CD4-positive, alpha-beta T cell treated with Interleukin-2 at 100 ng/mL for 4 hours (primary cell): ENCODE data around the gene LRP4.

ENCODE experiments used
- DNase-seq: peaks from one replicate; pipeline ENCODE4 v3.0.0-alpha.2; 2020; ENCODE audit warnings: low spot score

Gene LRP4

GRCh38 chr11:46918788-46919513 lies 601 bp upstream of the LRP4 start:
- no peak for DNase-seq

DNA sequence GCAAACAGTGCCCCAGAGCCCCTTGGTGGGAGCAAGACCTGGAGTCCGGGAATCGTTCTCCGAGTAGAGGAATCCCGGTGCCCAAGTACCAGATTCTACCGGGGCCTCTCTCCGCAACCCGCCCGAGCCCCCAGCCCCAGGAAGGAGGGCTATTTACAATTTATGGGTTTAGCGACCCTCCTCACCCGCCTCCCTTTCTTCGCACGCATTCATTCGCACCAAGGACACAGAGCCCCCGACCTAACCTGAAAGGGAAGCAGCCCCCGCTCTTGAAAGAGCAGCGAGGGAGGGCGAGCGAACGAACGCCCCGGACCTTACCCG lies 628 bp downstream of the LRP4 start:
- no peak for DNase-seq

GRCh38 chr11:46917109-46917761 lies 1.1 kb downstream of the LRP4 start:
- DNase-seq = no peak

DNA sequence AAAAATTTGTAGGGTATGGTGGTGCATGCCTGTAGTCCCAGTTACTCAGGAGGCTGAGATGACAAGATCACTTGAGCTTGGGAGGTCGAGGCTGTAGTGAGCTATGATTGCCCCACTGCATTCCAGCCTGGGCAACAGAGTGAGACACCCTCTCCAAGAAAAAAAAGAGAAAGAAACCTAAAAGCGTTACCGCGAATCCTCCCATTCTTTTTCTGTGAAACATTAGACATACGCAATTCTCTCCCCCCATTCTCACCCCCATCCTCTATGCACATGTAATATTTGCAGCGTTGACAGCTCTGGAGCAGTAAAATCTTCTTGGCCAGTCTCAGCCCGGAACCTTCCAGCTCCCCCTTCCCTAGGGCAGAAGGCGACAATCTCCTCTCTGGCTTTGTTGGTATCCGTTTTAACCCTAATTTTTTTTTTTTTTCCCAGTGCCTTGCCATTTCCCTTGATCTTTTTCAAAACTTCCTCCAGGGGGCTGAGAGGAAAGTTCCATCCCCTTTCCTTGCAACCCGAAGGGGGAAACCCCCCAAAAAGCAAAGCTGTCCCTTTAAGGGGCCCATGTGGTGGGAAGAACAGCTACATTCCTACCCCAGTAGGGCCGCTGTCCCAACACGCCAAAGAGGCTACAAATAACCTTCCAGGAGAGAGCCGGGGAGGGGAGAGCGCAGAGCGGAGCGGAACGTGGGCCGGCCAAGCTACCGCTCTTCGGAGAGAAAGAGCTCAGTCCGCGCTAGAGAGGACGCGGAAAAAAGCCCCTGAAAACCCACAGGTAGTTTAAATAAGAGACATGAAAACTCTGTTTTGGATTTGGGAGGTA lies 1.9 kb downstream of the LRP4 start:
- DNase-seq = no peak

DNA sequence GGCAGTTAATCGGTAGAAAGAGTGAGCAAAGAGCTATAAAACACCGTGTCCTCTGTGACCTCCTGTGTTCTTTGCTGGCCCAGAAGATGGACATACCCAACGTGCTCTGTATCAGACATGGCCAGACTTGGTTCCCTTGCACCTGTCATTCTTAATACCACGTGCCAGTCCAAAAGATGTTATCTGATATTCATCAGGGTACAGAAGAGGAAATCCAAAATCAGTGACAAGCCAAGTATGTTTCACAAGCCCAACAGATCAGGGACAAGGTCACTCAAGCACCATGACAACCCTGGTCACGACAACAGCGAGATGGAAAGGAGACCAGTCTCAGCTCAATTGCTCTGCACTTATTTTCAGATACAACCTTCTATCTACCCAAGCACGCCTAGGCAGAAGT lies 3.4 kb downstream of the LRP4 start:
- DNase-seq = no peak

- no peak for DNase-seq
Measured at GRCh38 chr11:46914363-46914762, 4.0 kb downstream of the LRP4 start.

DNA sequence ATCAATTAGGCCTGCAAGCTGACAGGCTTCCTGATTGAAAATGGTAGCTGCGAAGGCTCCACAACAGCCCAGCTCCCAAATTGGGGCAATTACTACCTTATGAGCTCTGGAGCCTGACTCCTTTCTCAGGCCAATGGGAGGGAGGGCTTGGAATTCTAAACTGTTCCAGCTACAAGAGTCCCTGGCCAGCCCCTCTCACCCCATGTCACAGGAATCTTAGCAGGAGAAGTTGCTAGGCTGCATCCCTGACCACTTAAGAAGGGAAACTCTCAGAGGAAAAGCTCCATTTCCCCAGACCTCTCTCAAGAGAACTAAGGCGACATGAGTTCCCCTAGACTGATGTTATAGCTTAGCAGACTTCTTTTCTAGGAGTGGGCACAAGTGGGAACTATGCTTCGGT lies 4.9 kb downstream of the LRP4 start:
- no peak for DNase-seq

DNA sequence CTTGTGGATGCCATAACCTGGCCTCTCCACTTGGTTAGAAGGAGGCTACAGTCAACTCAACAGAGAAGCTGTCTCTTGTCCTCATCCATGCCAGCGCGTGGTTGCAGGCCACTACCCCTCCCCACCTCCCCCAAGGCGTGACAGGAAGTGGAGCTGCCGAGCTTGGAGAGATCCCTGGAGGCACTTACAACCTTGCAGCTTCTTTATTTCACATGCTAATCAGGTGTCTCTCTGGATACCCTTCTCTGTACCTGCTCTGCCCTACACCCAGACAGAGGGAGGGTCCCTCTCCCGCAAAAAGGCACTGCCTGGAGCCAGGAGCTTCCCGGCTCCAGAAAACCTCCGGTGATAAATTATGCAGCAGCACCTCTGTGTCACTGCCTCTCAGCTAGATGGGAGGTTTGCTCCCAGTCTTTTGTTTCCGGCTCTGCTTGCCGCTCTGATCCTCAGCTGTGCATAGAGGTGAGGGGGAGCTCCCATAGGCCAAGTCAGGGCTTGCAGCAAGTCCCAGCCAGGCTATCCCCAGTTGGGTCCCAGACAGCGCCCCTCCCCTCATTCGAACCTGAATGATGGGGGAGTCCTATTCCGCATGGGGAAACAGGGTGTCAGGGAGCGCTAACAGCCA lies 5.7 kb downstream of the LRP4 start:
- no peak for DNase-seq

GRCh38 chr11:46907606-46908005 lies 10.7 kb downstream of the LRP4 start:
- DNase-seq = no peak

DNA sequence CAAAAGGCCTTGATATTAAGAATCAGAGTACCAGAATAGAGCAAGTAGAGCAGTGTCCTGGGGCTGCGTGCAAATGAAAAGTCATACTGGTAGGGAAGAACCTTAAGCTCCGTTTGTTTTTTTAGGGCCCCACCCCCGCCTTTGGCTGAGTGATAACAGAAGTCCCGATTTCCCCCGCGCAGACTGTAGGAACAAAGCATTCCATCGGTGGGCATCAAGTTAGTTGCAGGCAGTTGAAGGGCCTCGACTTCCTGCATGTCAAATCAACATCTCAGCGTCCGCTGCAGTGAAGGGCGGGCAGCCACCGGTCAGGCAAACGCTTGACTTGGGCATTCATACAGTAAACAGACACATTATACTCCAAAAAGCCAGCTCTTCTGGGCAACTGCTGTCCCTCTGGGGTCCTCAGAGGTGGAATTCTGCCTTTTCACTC lies 11.7 kb downstream of the LRP4 start:
- DNase-seq = no peak

DNA sequence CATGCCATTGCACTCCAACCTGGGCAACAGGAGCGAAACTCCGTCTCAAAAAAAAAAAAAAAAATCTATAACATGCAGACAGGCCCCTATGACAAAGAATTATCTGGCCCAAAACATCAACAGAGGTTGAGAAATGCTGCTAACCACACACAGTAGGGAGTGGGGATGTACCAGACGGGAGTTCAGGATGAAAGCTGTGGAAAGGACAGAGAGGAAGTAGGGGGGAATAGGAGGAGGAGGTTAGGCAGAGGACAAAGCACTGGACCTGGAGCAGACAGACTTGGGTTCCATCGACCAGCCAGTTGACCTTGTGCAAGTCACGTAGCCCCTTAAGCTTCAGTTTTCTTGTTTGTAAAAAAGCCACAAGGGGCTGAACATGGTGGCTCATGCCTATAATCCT lies 12.5 kb downstream of the LRP4 start:
- no peak for DNase-seq

GRCh38 chr11:46903846-46904245 lies 14.5 kb downstream of the LRP4 start:
- no peak for DNase-seq

- no peak for DNase-seq
Measured at GRCh38 chr11:46902694-46903093, 15.7 kb downstream of the LRP4 start.

DNA sequence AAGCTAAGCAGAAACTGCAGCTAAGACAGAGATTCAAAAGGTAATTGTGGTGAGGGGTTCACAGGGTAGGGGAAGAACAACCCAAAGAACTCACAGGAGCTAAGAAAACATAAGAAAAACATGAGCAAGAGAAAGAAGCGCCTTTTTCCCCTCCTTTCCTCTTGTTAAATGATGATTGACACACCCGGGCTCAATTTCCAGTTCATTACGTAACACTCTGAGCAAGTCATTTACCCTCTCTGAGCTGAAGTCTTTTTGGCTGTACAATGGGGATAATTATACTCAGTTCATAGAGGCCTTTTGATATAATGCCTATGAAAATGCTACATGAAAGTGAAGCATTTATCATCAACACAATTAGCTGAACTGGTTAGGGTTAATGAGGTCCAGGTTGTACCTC lies 17.2 kb downstream of the LRP4 start:
- no peak for DNase-seq

DNA sequence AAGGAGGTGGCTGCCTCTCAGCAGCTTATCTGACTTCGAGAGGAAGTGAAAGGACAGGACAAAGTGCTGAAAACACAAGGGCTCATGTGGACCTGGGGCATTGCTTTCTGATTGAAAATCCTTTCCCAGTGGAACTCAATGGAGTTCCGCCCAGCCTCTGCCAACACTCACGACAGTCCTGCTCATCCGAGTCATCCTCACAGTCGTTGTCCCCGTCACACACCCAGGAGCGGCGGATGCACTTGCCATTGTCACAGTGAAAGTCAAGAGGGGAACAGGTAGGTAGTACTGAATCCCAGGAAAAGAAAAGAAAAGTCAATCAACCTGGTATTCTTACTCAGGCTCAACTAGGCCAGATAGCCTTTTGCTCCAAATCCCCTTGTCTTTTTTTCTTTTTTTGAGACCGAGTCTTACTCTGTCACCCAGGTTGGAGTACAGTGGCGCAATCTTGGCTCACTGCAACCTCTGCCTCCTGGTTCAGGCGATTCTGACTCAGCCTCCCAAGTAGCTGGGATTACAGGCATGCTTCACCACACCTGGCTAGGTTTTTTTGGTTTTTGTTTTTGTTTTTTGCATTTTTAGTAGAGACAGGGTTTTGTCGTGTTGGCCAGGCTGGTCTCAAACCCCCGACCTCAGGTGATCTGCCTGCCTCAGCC lies 18.1 kb downstream of the LRP4 start:
- DNase-seq = no peak

DNA sequence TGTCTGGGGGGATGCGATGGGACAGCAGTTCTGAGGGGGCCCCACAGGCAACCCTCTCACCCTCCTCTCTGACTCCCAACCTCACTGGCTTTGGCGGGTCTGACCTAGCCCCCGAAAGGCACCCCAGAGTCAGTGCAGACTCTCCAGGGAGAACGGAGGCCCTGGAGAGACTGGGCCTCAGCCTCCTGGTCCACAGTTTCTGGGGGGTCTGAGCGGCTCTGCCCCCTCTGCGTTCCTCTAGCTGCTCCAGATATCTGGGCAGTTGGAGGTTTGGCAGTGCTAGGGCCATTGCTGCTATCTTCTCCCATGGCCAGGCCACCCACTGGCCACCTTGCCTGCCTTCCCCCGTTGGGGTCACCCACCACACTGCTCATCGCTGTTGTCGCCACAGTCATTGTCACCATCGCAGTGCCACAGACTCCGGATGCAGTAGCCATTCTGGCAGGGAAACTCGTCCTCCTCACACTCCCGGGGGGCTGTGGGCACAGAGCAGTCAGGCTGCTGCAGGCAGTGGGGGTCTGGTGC lies 18.8 kb downstream of the LRP4 start:
- DNase-seq = no peak

GRCh38 chr11:46898396-46899095 lies 19.8 kb downstream of the LRP4 start:
- no peak for DNase-seq

GRCh38 chr11:46896719-46897406 lies 21.5 kb downstream of the LRP4 start:
- no peak for DNase-seq

GRCh38 chr11:46895821-46896220 lies 22.5 kb downstream of the LRP4 start:
- no peak for DNase-seq

- DNase-seq = no peak
Measured at GRCh38 chr11:46894961-46895360, 23.4 kb downstream of the LRP4 start.

- DNase-seq = no peak
Measured at GRCh38 chr11:46894506-46894905, 23.8 kb downstream of the LRP4 start.
